ENCODE measurements around the gene FMNL3.

FMNL3 gene

DNA sequence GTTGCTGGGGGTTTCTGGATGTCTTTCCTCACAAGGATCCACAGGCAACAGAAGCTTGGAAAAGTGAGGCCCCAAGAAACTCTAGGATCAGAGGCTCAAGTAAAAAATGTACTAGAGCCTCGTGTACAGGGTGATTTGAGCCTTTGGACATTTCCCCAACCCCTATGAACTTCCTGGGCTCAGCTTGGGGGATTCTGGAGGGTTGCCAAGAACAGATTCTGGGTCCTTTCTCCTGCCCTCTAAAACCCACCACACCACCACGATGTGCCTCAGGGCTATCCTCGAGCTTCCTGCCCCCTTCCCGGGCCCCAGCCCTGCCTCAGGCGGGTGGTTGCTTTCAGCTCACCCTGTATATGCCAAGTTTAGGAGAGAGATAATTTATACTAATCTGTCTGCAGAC is 102.3 kb downstream of the FMNL3 start:
- no peak overlapping the region for H3K4me3 ChIP-seq (ENCODE audit: insufficient read length, low read depth)
- H3K9ac ChIP-seq (ENCODE audit: insufficient read length, low read depth) = no peak overlapping the region
- H3K36me3 ChIP-seq (ENCODE audit: insufficient read depth, insufficient read length, low read length) = peaks cover 7% of the 10 kb centered on the region

DNA sequence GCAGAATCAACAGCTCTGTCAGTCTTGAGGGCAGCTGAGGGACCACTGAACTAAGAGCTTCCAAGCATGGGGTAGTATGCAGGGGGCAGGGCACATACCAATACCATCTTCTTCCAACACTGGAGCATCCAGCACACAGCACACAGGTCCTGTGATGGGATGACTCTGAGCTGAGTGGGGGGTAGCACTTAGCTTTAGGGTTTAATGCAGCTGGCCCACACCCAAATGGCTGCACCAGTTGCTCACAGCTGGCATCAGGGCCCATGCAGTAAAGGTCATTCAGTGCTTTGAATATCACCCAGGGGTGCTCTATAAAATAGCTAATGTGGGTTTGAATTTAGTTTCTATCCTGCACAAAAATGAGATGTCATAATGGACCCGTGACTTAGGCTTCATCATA is 103.5 kb downstream of the FMNL3 start:
- TF ChIP-seq YY1 (IDR thresholded peaks at IDR 0.05; ENCODE audit: insufficient read depth, insufficient read length) = no peak
- TF ChIP-seq ZNF274 (IDR thresholded peaks at IDR 0.05; ENCODE audit: low read depth, low read length) = no peak
- no peak for TF ChIP-seq SUZ12 (IDR thresholded peaks at IDR 0.05; ENCODE audit: extremely low read depth, insufficient read depth, insufficient read length)
- H3K27me3 ChIP-seq (ENCODE audit: insufficient read depth, insufficient read length) = no peaks in the 10 kb centered on the region
- no peak for DNase-seq (ENCODE audit: low read depth, low spot score)

More for the DNA sequence above, 102.3 kb downstream of the FMNL3 start:
- H3K27me3 ChIP-seq (ENCODE audit: insufficient read depth, insufficient read length) = no peaks in the 10 kb centered on the region
- TF ChIP-seq YY1 (IDR thresholded peaks at IDR 0.05; ENCODE audit: insufficient read depth, insufficient read length) = no peak
- TF ChIP-seq SUZ12 (IDR thresholded peaks at IDR 0.05; ENCODE audit: extremely low read depth, insufficient read depth, insufficient read length) = no peak
- no peak for TF ChIP-seq ZNF274 (IDR thresholded peaks at IDR 0.05; ENCODE audit: low read depth, low read length)
- DNase-seq (ENCODE audit: low read depth, low spot score) = no peak
- no peaks in the 10 kb centered on the region for H3K9me3 ChIP-seq (ENCODE audit: insufficient read depth, low read length)
- H3K4me1 ChIP-seq (ENCODE audit: insufficient read depth, insufficient read length) = peaks cover 4% of the 10 kb centered on the region

GRCh38 chr12:49599961-49600360 is 107.2 kb downstream of the FMNL3 start:
- no peaks in the 10 kb centered on the region for H3K9me3 ChIP-seq (ENCODE audit: insufficient read depth, low read length)
- peaks cover 7% of the 10 kb centered on the region for H3K36me3 ChIP-seq (ENCODE audit: insufficient read depth, insufficient read length, low read length)
- DNase-seq (ENCODE audit: low read depth, low spot score) = no peak
- H3K4me3 ChIP-seq (ENCODE audit: insufficient read length, low read depth) = no peak overlapping the region
- H3K9ac ChIP-seq (ENCODE audit: insufficient read length, low read depth) = no peak overlapping the region
- no peaks in the 10 kb centered on the region for H3K4me1 ChIP-seq (ENCODE audit: insufficient read depth, insufficient read length)
- TF ChIP-seq YY1 (IDR thresholded peaks at IDR 0.05; ENCODE audit: insufficient read depth, insufficient read length) = no peak
- no peaks in the 10 kb centered on the region for H3K27me3 ChIP-seq (ENCODE audit: insufficient read depth, insufficient read length)

More for the DNA sequence above, 103.5 kb downstream of the FMNL3 start:
- peaks cover 7% of the 10 kb centered on the region for H3K36me3 ChIP-seq (ENCODE audit: insufficient read depth, insufficient read length, low read length)
- H3K9ac ChIP-seq (ENCODE audit: insufficient read length, low read depth) = no peak overlapping the region
- H3K9me3 ChIP-seq (ENCODE audit: insufficient read depth, low read length) = no peaks in the 10 kb centered on the region
- H3K4me3 ChIP-seq (ENCODE audit: insufficient read length, low read depth) = no peak overlapping the region
- H3K4me1 ChIP-seq (ENCODE audit: insufficient read depth, insufficient read length) = no peaks in the 10 kb centered on the region

DNA sequence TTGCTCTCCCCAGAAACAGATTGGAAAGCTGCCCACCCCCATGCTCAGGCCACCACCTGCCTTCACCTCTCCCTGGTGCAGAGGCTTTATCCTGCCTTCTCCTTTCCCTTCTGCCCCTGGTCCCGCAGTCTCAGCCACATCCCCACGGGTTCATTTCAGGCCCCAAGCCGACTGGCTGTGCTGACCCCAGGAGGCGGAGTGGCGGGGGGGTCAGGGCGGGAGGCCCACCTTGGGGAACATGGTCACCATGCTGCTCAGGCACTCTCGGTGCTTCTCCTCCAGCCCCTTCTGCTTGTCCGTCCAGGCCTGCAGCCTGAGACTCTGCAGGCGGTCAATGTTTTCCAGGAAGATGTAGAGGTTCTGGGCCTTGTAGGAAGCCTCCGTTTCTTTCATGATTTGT is 108.7 kb downstream of the FMNL3 start:
- no peak for DNase-seq (ENCODE audit: low read depth, low spot score)
- Histone ChIP-seq H3K9me3 (ENCODE audit: insufficient read depth, low read length) (no peaks in the 10 kb centered on the region), H3K4me3 (ENCODE audit: insufficient read length, low read depth) (no peak overlapping the region), H3K4me1 (ENCODE audit: insufficient read depth, insufficient read length) (no peaks in the 10 kb centered on the region), H3K27me3 (ENCODE audit: insufficient read depth, insufficient read length) (no peaks in the 10 kb centered on the region), H3K9ac (ENCODE audit: insufficient read length, low read depth) (peak overlapping the region; percentile 28), H3K36me3 (ENCODE audit: insufficient read depth, insufficient read length, low read length) (peaks cover 7% of the 10 kb centered on the region)
- no peak for TF ChIP-seq YY1 (IDR thresholded peaks at IDR 0.05; ENCODE audit: insufficient read depth, insufficient read length)
- TF ChIP-seq ZNF274 (IDR thresholded peaks at IDR 0.05; ENCODE audit: low read depth, low read length) = no peak
- TF ChIP-seq SUZ12 (IDR thresholded peaks at IDR 0.05; ENCODE audit: extremely low read depth, insufficient read depth, insufficient read length) = no peak

DNA sequence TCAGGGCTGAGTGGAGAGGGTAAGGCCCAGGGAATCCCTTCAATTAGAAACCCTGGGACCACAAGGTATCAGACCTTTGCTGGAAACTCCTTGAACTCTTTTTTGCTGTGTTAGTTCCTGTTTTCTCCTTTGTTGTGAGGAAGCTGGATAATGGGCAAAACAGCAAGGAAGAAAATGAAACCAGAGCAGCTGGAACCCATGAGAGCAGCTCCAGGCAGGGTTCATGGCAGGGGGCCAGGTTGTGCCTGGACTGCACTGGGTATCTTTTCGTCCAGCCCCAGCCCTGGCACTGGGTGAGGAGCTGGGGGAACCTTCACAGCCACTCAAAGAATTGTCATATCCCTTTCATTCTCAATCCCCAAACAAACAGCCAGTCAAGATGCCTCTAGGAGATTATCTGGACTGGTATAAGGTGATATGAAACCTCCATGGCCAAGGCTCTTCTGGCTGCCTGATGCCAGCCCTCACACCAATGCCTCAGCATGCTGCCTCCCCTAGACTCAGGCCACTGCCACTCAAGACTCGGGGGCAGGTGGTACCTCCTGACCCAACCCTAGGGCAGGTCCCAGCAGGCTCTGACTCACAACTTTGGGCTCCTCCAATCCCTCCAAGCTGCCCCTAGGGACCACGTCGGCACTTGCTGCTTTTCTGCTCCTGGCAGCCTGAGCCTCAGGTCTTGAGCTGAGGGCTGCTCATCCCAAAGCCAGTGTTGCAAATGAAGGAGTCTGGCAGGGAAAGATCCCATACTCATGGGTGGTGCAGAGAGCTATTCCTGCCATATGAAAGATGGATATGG is 118.3 kb downstream of the FMNL3 start:
- DNase-seq (ENCODE audit: low read depth, low spot score) = no peak
- Histone ChIP-seq H3K27me3 (ENCODE audit: insufficient read depth, insufficient read length) (no peaks in the 10 kb centered on the region), H3K36me3 (ENCODE audit: insufficient read depth, insufficient read length, low read length) (peaks cover 42% of the 10 kb centered on the region), H3K4me3 (ENCODE audit: insufficient read length, low read depth) (no peak overlapping the region), H3K9me3 (ENCODE audit: insufficient read depth, low read length) (peaks cover 15% of the 10 kb centered on the region), H3K9ac (ENCODE audit: insufficient read length, low read depth) (no peak overlapping the region), H3K4me1 (ENCODE audit: insufficient read depth, insufficient read length) (peaks cover 7% of the 10 kb centered on the region)
- no peak for TF ChIP-seq SUZ12 (IDR thresholded peaks at IDR 0.05; ENCODE audit: extremely low read depth, insufficient read depth, insufficient read length)
- TF ChIP-seq ZNF274 (IDR thresholded peaks at IDR 0.05; ENCODE audit: low read depth, low read length) = no peak
- TF ChIP-seq YY1 (IDR thresholded peaks at IDR 0.05; ENCODE audit: insufficient read depth, insufficient read length) = no peak

- H3K4me3 ChIP-seq (ENCODE audit: insufficient read length, low read depth) = no peak overlapping the region
- TF ChIP-seq YY1 (IDR thresholded peaks at IDR 0.05; ENCODE audit: insufficient read depth, insufficient read length) = no peak
- TF ChIP-seq SUZ12 (IDR thresholded peaks at IDR 0.05; ENCODE audit: extremely low read depth, insufficient read depth, insufficient read length) = no peak
- no peak for TF ChIP-seq ZNF274 (IDR thresholded peaks at IDR 0.05; ENCODE audit: low read depth, low read length)
- no peak overlapping the region for H3K9ac ChIP-seq (ENCODE audit: insufficient read length, low read depth)
- H3K36me3 ChIP-seq (ENCODE audit: insufficient read depth, insufficient read length, low read length) = peaks cover 48% of the 10 kb centered on the region
- no peaks in the 10 kb centered on the region for H3K27me3 ChIP-seq (ENCODE audit: insufficient read depth, insufficient read length)
- peaks cover 15% of the 10 kb centered on the region for H3K9me3 ChIP-seq (ENCODE audit: insufficient read depth, low read length)
- no peak for DNase-seq (ENCODE audit: low read depth, low spot score)
- H3K4me1 ChIP-seq (ENCODE audit: insufficient read depth, insufficient read length) = peaks cover 7% of the 10 kb centered on the region
Measured at GRCh38 chr12:49588281-49588680, 118.9 kb downstream of the FMNL3 start.

DNA sequence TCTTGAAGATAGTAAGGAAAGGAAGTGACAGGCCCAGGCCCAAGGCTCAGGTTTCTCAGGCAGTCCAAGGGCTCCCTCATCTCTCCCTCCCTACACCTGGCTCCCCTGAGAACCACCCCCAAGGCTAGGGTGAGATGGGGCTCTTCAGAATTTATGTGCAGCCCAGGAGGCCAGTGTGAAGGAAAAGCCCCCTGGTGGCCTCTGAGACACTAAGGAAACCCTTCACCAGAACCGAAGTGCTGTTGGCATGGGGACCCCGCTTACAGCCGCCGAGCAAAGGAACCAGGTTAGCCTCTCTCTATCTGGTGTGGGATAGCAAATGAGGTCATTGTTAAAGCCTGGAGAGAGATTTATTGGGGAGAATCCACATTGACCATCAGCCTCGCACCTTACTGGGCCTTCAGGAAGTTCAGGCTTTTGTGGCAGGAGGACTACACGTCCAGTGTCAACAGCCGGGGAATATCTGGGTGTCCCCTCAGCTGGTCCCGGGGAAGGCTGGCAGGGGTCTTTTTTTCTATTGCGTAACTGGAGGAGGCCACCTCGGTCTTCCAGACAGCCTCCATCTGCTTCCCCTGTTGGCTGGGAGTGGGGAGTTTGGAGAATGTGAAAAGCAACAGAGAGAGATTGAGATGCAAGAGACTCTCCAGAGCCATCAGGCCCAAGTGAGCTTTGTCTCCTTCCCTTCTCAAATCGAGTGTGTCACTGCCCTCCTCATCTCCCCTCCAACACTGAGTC is 119.9 kb downstream of the FMNL3 start:
- no peak overlapping the region for H3K9ac ChIP-seq (ENCODE audit: insufficient read length, low read depth)
- H3K4me1 ChIP-seq (ENCODE audit: insufficient read depth, insufficient read length) = peaks cover 7% of the 10 kb centered on the region
- H3K36me3 ChIP-seq (ENCODE audit: insufficient read depth, insufficient read length, low read length) = peaks cover 51% of the 10 kb centered on the region
- H3K9me3 ChIP-seq (ENCODE audit: insufficient read depth, low read length) = peaks cover 15% of the 10 kb centered on the region
- no peak overlapping the region for H3K4me3 ChIP-seq (ENCODE audit: insufficient read length, low read depth)
- DNase-seq (ENCODE audit: low read depth, low spot score) = no peak
- TF ChIP-seq YY1 (IDR thresholded peaks at IDR 0.05; ENCODE audit: insufficient read depth, insufficient read length) (no peak), ZNF274 (IDR thresholded peaks at IDR 0.05; ENCODE audit: low read depth, low read length) (no peak), SUZ12 (IDR thresholded peaks at IDR 0.05; ENCODE audit: extremely low read depth, insufficient read depth, insufficient read length) (no peak)
- no peaks in the 10 kb centered on the region for H3K27me3 ChIP-seq (ENCODE audit: insufficient read depth, insufficient read length)

All from NT2/D1 (cell line).